ENCODE data around the gene GPX6. TPM values are rescaled to one million over a fixed set of nuclear protein-coding genes. Genes with fewer than 3 reads are reported as not detected.
"Not testable (repeated sequence)": the region's sequence is repeated elsewhere in the genome, so short reads cannot be mapped to it uniquely, and the experiment has no call there.

The GPX6 gene
- total RNA-seq, 1 donor from 2014 or later: not detected

DNA sequence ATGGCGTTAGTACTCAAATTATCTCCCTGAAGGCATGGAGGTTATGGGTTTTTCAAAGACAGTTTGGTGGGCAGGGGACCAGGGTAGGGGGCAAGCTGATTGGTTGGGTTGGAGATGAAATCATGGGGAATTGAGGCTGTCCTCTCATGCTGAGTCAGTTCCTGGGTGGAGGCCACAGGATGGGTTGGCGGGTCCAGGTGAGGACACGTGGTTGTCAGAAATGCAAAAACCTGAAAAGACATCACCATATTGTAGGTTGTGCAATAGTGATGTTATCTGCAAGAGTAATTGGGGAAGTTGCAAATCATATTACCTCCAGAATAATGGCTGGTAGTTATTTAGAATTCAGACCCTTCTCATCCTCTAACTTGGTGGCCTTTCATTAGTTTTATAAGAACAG is 30.1 kb downstream of the GPX6 start:
- no peak overlapping the region for H3K27ac Mint-ChIP-seq
- no peaks in the 10 kb centered on the region for H3K9me3 Mint-ChIP-seq
- H3K4me1 Mint-ChIP-seq (ENCODE audit: unreplicated experiment): peaks cover 10% of the 10 kb centered on the region
- peaks cover 43% of the 10 kb centered on the region for H3K27me3 Mint-ChIP-seq
- TF ChIP-seq, protein P1, sequence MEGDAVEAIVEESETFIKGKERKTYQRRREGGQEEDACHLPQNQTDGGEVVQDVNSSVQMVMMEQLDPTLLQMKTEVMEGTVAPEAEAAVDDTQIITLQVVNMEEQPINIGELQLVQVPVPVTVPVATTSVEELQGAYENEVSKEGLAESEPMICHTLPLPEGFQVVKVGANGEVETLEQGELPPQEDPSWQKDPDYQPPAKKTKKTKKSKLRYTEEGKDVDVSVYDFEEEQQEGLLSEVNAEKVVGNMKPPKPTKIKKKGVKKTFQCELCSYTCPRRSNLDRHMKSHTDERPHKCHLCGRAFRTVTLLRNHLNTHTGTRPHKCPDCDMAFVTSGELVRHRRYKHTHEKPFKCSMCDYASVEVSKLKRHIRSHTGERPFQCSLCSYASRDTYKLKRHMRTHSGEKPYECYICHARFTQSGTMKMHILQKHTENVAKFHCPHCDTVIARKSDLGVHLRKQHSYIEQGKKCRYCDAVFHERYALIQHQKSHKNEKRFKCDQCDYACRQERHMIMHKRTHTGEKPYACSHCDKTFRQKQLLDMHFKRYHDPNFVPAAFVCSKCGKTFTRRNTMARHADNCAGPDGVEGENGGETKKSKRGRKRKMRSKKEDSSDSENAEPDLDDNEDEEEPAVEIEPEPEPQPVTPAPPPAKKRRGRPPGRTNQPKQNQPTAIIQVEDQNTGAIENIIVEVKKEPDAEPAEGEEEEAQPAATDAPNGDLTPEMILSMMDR (conservative IDR thresholded peaks at IDR 0.05): no peak
- DNase-seq (ENCODE audit: extremely low spot score, unreplicated experiment): no peak
- H3K36me3 Mint-ChIP-seq: no peaks in the 10 kb centered on the region
- H3K4me3 Mint-ChIP-seq: no peak overlapping the region

DNA sequence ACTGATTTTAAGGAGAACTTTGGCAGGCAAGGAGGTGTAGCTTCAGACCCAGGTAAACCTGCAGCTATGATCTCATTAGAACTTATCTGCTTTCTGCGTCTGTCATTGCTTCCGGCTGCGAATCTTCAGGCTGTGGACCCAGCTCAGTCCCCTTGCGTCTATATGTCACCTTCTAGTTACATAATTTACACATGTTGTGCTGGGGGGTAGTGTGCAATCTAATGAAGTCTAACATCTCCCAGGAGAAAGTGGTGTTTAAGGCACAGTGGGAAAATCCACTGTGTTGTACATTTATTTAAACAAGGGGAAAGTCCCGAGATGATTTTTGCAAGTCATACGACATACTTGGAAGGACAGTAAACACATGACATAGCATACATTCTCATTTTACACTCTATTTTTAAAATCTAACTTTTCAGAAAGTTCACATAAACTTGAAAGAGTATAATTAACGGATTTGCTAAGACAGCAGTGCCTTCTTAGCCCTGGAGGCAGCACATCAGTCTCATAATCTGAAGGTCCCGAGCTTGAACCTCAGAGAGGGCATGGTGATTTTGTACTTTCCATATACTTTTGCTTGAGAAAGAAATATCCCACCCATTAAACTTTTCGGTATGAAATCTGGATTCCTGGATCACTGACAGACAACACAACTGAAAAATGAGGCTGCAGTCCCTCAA is 35.2 kb downstream of the GPX6 start:
- Mint-ChIP-seq H3K9me3 (no peaks in the 10 kb centered on the region), H3K36me3 (no peaks in the 10 kb centered on the region), H3K27ac (no peak overlapping the region), H3K4me1 (ENCODE audit: unreplicated experiment) (no peaks in the 10 kb centered on the region), H3K27me3 (peaks cover 62% of the 10 kb centered on the region), H3K4me3 (no peak overlapping the region)
- TF ChIP-seq, protein P1 (conservative IDR thresholded peaks at IDR 0.05): no peak
- DNase-seq (ENCODE audit: extremely low spot score, unreplicated experiment): no peak

DNA sequence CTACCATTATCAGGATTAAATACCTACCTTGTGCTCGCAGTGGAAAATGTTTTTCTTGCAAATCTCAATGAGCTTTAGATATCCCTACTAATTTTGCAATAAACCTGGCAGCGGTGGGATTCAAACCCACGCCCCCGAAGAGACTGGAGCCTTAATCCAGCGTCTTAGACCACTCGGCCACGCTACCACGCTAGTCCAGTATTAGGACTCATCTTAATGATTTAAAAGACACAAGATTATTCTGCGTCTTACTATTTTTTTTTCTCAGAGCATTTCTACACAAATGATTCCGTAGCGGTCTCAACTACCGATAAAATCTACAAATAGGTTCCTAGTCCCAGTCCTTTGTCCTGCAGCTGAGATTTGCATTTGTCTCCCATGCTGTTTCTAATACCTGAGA is 37.1 kb downstream of the GPX6 start:
- Mint-ChIP-seq H3K36me3 (no peaks in the 10 kb centered on the region), H3K9me3 (no peaks in the 10 kb centered on the region), H3K27ac (no peak overlapping the region), H3K4me1 (ENCODE audit: unreplicated experiment) (peaks cover 6% of the 10 kb centered on the region), H3K27me3 (peaks cover 64% of the 10 kb centered on the region), H3K4me3 (no peak overlapping the region)
- DNase-seq (ENCODE audit: extremely low spot score, unreplicated experiment): no peak
- TF ChIP-seq, protein P1 (conservative IDR thresholded peaks at IDR 0.05): no peak

DNA sequence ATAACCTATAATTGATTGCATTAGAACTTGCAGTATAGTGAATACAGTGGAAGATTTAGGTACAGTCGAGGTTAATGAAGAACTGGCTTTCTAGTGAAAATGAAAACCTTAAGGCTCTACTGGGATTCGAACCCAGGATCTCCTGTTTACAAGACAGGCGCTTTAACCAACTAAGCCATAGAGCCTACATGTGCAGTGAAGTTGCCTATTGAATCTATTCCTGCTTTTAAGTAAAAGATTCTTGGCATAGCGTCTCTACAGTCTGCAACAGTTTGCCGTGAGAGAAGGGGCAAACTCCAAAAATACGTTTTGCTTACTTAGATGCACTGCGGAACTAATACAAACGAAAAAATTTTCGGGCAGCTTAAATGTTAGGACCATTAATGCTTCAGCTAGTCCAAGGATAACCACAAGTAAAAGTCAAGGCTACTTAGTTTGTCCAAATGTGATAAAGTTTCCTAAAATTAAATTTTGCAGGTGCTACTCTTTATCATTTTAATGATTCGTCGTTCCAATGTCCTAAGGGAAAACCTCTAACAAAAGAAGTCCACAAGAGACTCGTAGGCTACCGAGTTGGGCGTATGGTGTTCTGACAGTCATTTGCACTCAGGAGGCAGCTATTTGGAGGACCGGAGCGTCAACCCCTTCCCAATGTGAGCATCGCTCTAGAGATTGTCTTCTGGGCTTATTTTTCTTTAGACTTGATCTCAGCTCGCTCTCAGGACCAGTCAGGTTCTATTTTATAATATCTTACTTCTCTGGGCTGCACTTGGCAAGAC is 41.0 kb downstream of the GPX6 start:
- Mint-ChIP-seq H3K4me3 (peak overlapping the region; percentile 92), H3K27ac (peak overlapping the region; percentile 65), H3K36me3 (peaks cover 4% of the 10 kb centered on the region), H3K27me3 (peaks cover 31% of the 10 kb centered on the region), H3K9me3 (peaks cover 4% of the 10 kb centered on the region), H3K4me1 (ENCODE audit: unreplicated experiment) (peaks cover 6% of the 10 kb centered on the region)
- TF ChIP-seq, protein P1 (conservative IDR thresholded peaks at IDR 0.05): no peak
- no peak for DNase-seq (ENCODE audit: extremely low spot score, unreplicated experiment)

DNA sequence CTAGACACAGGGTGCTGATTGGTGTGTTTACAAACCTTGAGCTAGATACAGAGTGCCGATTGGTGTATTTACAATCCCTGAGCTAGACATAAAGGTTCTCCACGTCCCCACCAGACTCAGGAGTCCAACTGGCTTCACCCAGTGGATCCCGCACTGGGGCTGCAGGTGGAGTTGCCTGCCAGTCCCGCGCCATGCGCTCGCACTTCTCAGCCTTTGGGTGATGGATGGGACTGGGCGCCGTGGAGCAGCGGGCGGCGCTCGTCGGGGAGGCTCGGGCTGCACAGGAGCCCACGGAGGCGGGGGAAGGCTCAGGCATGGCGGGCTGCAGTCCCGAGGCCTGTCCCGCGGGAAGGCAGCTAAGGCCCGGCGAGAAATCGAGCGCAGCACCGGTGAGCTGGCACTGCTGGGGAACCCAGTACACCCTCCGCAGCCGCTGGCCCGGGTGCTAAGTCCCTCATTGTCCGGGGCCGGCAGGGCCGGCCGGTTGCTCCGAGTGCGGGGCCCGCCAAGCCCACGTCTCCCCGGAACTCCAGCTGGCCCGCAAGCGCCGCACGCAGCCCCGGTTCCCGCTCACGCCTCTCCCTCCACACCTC is 46.3 kb downstream of the GPX6 start:
- not testable (repeated sequence) for H3K27ac Mint-ChIP-seq; DNase-seq (ENCODE audit: extremely low spot score, unreplicated experiment); H3K4me1 Mint-ChIP-seq (ENCODE audit: unreplicated experiment); H3K36me3 Mint-ChIP-seq; H3K9me3 Mint-ChIP-seq
- H3K4me3 Mint-ChIP-seq: peak overlapping the region; percentile 47
- H3K27me3 Mint-ChIP-seq: peaks cover 17% of the 10 kb centered on the region

DNA sequence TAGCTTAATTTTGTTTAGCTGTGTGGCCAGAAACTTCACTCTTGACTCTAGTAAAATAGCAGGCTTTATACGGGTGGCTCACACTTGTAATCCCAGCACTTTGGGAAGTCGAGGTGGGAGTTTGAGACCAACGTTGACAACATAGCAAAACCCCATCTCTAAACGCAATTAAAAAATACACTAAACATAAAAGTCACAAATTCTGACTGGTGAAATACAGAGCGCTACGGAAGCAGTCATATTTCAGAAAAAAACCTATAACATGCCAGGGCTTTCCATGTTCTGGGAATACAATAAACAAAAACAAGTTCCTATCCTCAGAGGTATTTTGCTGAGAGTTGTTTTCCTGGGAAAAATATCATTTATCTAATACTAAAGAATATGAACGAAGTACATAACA is 47.5 kb downstream of the GPX6 start:
- no peak for DNase-seq (ENCODE audit: extremely low spot score, unreplicated experiment)
- no peaks in the 10 kb centered on the region for H3K4me1 Mint-ChIP-seq (ENCODE audit: unreplicated experiment)
- H3K36me3 Mint-ChIP-seq: peaks cover 4% of the 10 kb centered on the region
- no peak overlapping the region for H3K27ac Mint-ChIP-seq
- TF ChIP-seq, protein P1 (conservative IDR thresholded peaks at IDR 0.05): no peak
- H3K27me3 Mint-ChIP-seq: peaks cover 27% of the 10 kb centered on the region
- H3K9me3 Mint-ChIP-seq: peaks cover 8% of the 10 kb centered on the region
- no peak overlapping the region for H3K4me3 Mint-ChIP-seq

Measured in type B pancreatic cell (in vitro differentiated cells).